CD4-positive, alpha-beta T cell (primary cell): ENCODE results near the gene RBM15. TPM values are rescaled to one million over a fixed set of nuclear protein-coding genes. Genes with fewer than 3 reads are reported as not detected.
A peak's percentile ranks its signal among the peaks of the same experiment; 100 is the strongest.

Experiments
- ATAC-seq: fragments of 200-7000 bp; cut with Tn5 transposase; one replicate; pipeline ENCODE4 v1.10.0; 2022; ENCODE audit warnings: mild to moderate bottlenecking; ENCODE audit not compliant: poor library complexity
- CTCF ChIA-PET: fragments of 350-600 bp; sonication (Branson Sonifier 250); formaldehyde crosslinking; loops from one replicate; lab custom pipeline; 2021; ENCODE audit warnings: antibody characterized with exemption, inconsistent platforms; lab: Charles Lee
- POLR2A ChIA-PET: fragments of 350-600 bp; sonication (Branson Sonifier 250); formaldehyde crosslinking; loops from one replicate; lab custom pipeline; 2021; ENCODE audit warnings: antibody characterized with exemption, inconsistent platforms; lab: Charles Lee
- DNase-seq, 14 experiments: peaks; one replicate each; pipeline ENCODE4 v3.0.0-alpha.2; 2013 to 2020; ENCODE audit warnings: mixed read lengths in 2 of 14
- H3K27ac ChIP-seq, 2 donors: one replicate each; pipeline versions ENCODE4 v1.5.1 to v1.7.0; 2013; ENCODE audit warnings: low read length in 2 of 2, low read depth in 1 of 2, mild to moderate bottlenecking in 1 of 2
- H3K27me3 ChIP-seq, 2 experiments: 1 replicate in 1 of 2; 2 replicates in 1 of 2; pipeline versions ENCODE4 v1.6.1 to v1.7.0; 2013; ENCODE audit warnings: low read length in 2 of 2, control low read depth in 1 of 2, mild to moderate bottlenecking in 1 of 2, moderate library complexity in 1 of 2; ENCODE audit not compliant: insufficient read depth in 2 of 2, control insufficient read depth in 1 of 2
- H3K36me3 ChIP-seq: one replicate; pipeline ENCODE4 v1.6.1; 2013; ENCODE audit warnings: low read length, control low read depth; ENCODE audit not compliant: insufficient read depth
- H3K4me1 ChIP-seq: one replicate; pipeline ENCODE4 v1.6.1; 2013; ENCODE audit warnings: low read length, control low read depth; ENCODE audit not compliant: insufficient read depth
- H3K4me3 ChIP-seq: one replicate; pipeline ENCODE4 v1.5.1; 2013; ENCODE audit warnings: mild to moderate bottlenecking, low read length, moderate library complexity
- H3K9me3 ChIP-seq, 2 experiments: 1 replicate in 1 of 2; 2 replicates in 1 of 2; pipeline versions ENCODE4 v1.6.1 to v1.7.0; 2013; ENCODE audit warnings: low read length in 2 of 2, mild to moderate bottlenecking in 2 of 2, control low read depth in 1 of 2, moderate library complexity in 1 of 2; ENCODE audit not compliant: control insufficient read depth in 1 of 2, insufficient read depth in 1 of 2
- H3K27ac Mint-ChIP-seq: one replicate; pipeline ENCODE4 v1.8.0; 2020; ENCODE audit warnings: mixed read lengths
- H3K27me3 Mint-ChIP-seq: one replicate; pipeline ENCODE4 v1.8.0; 2021; ENCODE audit warnings: mixed read lengths
- H3K36me3 Mint-ChIP-seq: one replicate; pipeline ENCODE4 v1.8.0; 2021; ENCODE audit warnings: low read depth, mixed read lengths
- H3K4me1 Mint-ChIP-seq: one replicate; pipeline ENCODE4 v1.8.0; 2021; ENCODE audit warnings: low read depth, mixed read lengths
- H3K4me3 Mint-ChIP-seq: one replicate; pipeline ENCODE4 v1.8.0; 2020; ENCODE audit warnings: mild to moderate bottlenecking, mixed read lengths
- H3K9me3 Mint-ChIP-seq: one replicate; pipeline ENCODE4 v1.8.0; 2020; ENCODE audit warnings: mixed read lengths
- CTCF ChIP-seq: fragments of 200-600 bp; IDR thresholded peaks from one replicate; pipeline ENCODE4 v1.8.0; 2022; ENCODE audit warnings: antibody characterized with exemption, mild to moderate bottlenecking
- intact Hi-C, 2 experiments: fragments of 100-400 bp; cut with DNase I in 1 of 2; cut with micrococcal nuclease in 1 of 2; formaldehyde crosslinking; loops; one replicate each; pipeline versions ENCODE4 v1.15.1 to v1.9.0; 2023 to 2025; cut with DNase I, micrococcal nuclease
- total RNA-seq, 174 experiments: library from RNA in 2 of 174; stranded (reverse) in 2 of 174; gene quantifications; one replicate each; pipeline ENCODE4 v1.2.3 and lab custom pipeline; 2021 to 2026

RBM15 gene
- total RNA-seq, 2 experiments from 2014 or later, result 49.4 to 49.7 TPM

- Histone ChIP-seq H3K4me1 (peaks cover 25% of the 10 kb centered on the region), H3K9me3 (no peaks in the 10 kb centered on the region), H3K4me3 (no peak overlapping the region), H3K36me3 (peaks cover 11% of the 10 kb centered on the region), H3K27ac (no peak overlapping the region), H3K27me3 (no peaks in the 10 kb centered on the region)
- peaks cover 35% of the 10 kb centered on the region for H3K4me1 Mint-ChIP-seq
- intact Hi-C loops, result no loop called here
- peak overlapping the region; percentile 73 for H3K27ac Mint-ChIP-seq
- H3K36me3 Mint-ChIP-seq, result peaks cover 23% of the 10 kb centered on the region
- H3K4me3 Mint-ChIP-seq, result peak overlapping the region; percentile 76
- ChIA-PET CTCF (interaction anchor here (1.0 to 4.8 kb wide), 5 partner anchors 24 to 139 kb away, joined by 4 to 62 read pairs (median 7); partner anchors contain the start of gene KCNC4), POLR2A (interaction anchor here (3.3 to 7.9 kb wide), 3 partner anchors 72 to 302 kb away, joined by 33 to 199 read pairs (median 61); partner anchors contain the start of genes KCNC4, LAMTOR5 and STRIP1)
- no peak for TF ChIP-seq CTCF
- DNase-seq (no peak), ATAC-seq (no peak)
- H3K9me3 Mint-ChIP-seq, result no peaks in the 10 kb centered on the region
- H3K27me3 Mint-ChIP-seq, result no peaks in the 10 kb centered on the region
Observed at GRCh38 chr1:110336300-110337039, 2.7 kb upstream of the RBM15 start.

GRCh38 chr1:110337704-110338308, 1.4 kb upstream of the RBM15 start:
- H3K36me3 Mint-ChIP-seq, result peaks cover 35% of the 10 kb centered on the region

More at GRCh38 chr1:110337704-110338308, 1.4 kb upstream of the RBM15 start:
- Mint-ChIP-seq H3K4me1 (peaks cover 47% of the 10 kb centered on the region), H3K9me3 (no peaks in the 10 kb centered on the region), H3K4me3 (no peak overlapping the region), H3K27me3 (no peaks in the 10 kb centered on the region), H3K27ac (no peak overlapping the region)
- peaks cover 33% of the 10 kb centered on the region for H3K4me1 ChIP-seq
- H3K9me3 ChIP-seq, result no peaks in the 10 kb centered on the region
- no peak for TF ChIP-seq CTCF
- H3K36me3 ChIP-seq, result peaks cover 24% of the 10 kb centered on the region
- ChIA-PET POLR2A (interaction anchor here (0.6 to 7.9 kb wide), 28 partner anchors 10 to 1645 kb away, joined by 3 to 199 read pairs (median 6); partner anchors contain the start of genes AHCYL1, GNAI3, GSTM1 and KCNC4), CTCF (interaction anchor here (0.9 to 4.8 kb wide), 19 partner anchors 9 to 353 kb away, joined by 3 to 62 read pairs (median 7); partner anchors contain the start of genes AHCYL1, KCNC4 and LAMTOR5)
- peak overlapping the region; percentile 93 for H3K4me3 ChIP-seq
- ATAC-seq, result no peak
- H3K27me3 ChIP-seq, result no peaks in the 10 kb centered on the region
- H3K27ac ChIP-seq, result peak overlapping the region; percentile 98 to 100
- DNase-seq, result peak in 10 of 14 experiments; percentile 9 to 51 (median 20)
- intact Hi-C loops, result loop anchor here (1.0 to 2.0 kb wide), 5 partner anchors 69 to 303 kb away; partner anchors contain the start of genes KCNC4 (in 2 of the 2), LAMTOR5 (in 2 of the 2) and STRIP1 (in 1 of the 2)
